Naive thymus-derived CD4-positive, alpha-beta T cell (primary cell): ENCODE results near the gene LIMS1. TPM values are rescaled to one million over a fixed set of nuclear protein-coding genes. Genes with fewer than 3 reads are reported as not detected.

Source experiments
- ATAC-seq: fragments of 150-1000 bp; cut with Tn5 transposase; 2 replicates; pipeline ENCODE4 v1.10.0; 2021; ENCODE audit warnings: mild to moderate bottlenecking, moderate library complexity
- CTCF ChIA-PET: fragments of 350-600 bp; sonication (Branson Sonifier 250); formaldehyde crosslinking; loops from one replicate; lab custom pipeline; 2021; ENCODE audit warnings: antibody characterized with exemption; lab: Charles Lee
- POLR2A ChIA-PET: fragments of 350-600 bp; sonication (Branson Sonifier 250); formaldehyde crosslinking; loops from one replicate; lab custom pipeline; 2021; ENCODE audit warnings: antibody characterized with exemption, inconsistent platforms; lab: Charles Lee
- DNase-seq, 9 donors: peaks; one replicate each; pipeline versions ENCODE4 v3.0.0 to v3.0.0-alpha.2; 2020 to 2022; ENCODE audit warnings: mixed read lengths in 1 of 9
- H3K27ac ChIP-seq: one replicate; pipeline ENCODE4 v1.7.0; 2013; ENCODE audit warnings: mild to moderate bottlenecking, low read depth, low read length, moderate library complexity
- H3K27me3 ChIP-seq, 2 donors: one replicate each; pipeline ENCODE4 v1.7.0; 2013; ENCODE audit warnings: low read length in 2 of 2, mild to moderate bottlenecking in 2 of 2, moderate library complexity in 2 of 2; ENCODE audit not compliant: control insufficient read depth in 2 of 2, insufficient read depth in 2 of 2
- H3K36me3 ChIP-seq, 3 experiments: 1 replicate in 2 of 3; 2 replicates in 1 of 3; pipeline ENCODE4 v1.7.0; 2013; ENCODE audit warnings: low read length in 3 of 3, mild to moderate bottlenecking in 3 of 3, moderate library complexity in 1 of 3; ENCODE audit not compliant: insufficient read depth in 3 of 3, control insufficient read depth in 2 of 3
- H3K4me1 ChIP-seq, 2 donors: one replicate each; pipeline ENCODE4 v1.7.0; 2013; ENCODE audit warnings: low read length in 2 of 2, mild to moderate bottlenecking in 2 of 2, moderate library complexity in 1 of 2; ENCODE audit not compliant: control insufficient read depth in 2 of 2, insufficient read depth in 2 of 2
- H3K4me3 ChIP-seq: 2 replicates; pipeline ENCODE4 v1.7.0; 2013; ENCODE audit warnings: mild to moderate bottlenecking, low read length
- H3K9me3 ChIP-seq, 3 experiments: 1 replicate in 2 of 3; 2 replicates in 1 of 3; pipeline ENCODE4 v1.7.0; 2013; ENCODE audit warnings: low read length in 3 of 3; ENCODE audit not compliant: control insufficient read depth in 2 of 3
- H3K27ac Mint-ChIP-seq, 9 donors: one replicate each; pipeline ENCODE4 v1.8.0; 2020 to 2022; ENCODE audit warnings: mixed read lengths in 9 of 9, mild to moderate bottlenecking in 8 of 9, moderate library complexity in 5 of 9, inconsistent platforms in 2 of 9
- H3K27me3 Mint-ChIP-seq, 5 donors: one replicate each; pipeline ENCODE4 v1.8.0; 2021 to 2022; ENCODE audit warnings: mixed read lengths in 5 of 5, mild to moderate bottlenecking in 1 of 5
- H3K36me3 Mint-ChIP-seq, 5 donors: one replicate each; pipeline ENCODE4 v1.8.0; 2020 to 2022; ENCODE audit warnings: mixed read lengths in 5 of 5, mild to moderate bottlenecking in 3 of 5, inconsistent platforms in 1 of 5
- H3K4me1 Mint-ChIP-seq, 7 donors: one replicate each; pipeline ENCODE4 v1.8.0; 2020 to 2022; ENCODE audit warnings: mixed read lengths in 7 of 7, mild to moderate bottlenecking in 3 of 7, inconsistent platforms in 1 of 7
- H3K4me3 Mint-ChIP-seq, 10 donors: one replicate each; pipeline ENCODE4 v1.8.0; 2020 to 2022; ENCODE audit warnings: mild to moderate bottlenecking in 10 of 10, mixed read lengths in 10 of 10, moderate library complexity in 6 of 10, inconsistent platforms in 2 of 10
- H3K9me3 Mint-ChIP-seq, 11 donors: one replicate each; pipeline ENCODE4 v1.8.0; 2020 to 2022; ENCODE audit warnings: mixed read lengths in 11 of 11, mild to moderate bottlenecking in 4 of 11, inconsistent platforms in 1 of 11, moderate library complexity in 1 of 11
- intact Hi-C, 2 donors: fragments of 100-400 bp; cut with micrococcal nuclease; formaldehyde crosslinking; loops; one replicate each; pipeline ENCODE4 v1.15.1; 2023
- polyA plus RNA-seq, 2 donors: library from polyadenylated mRNA; unstranded; fragments of 300-500 nt; fragmentation: Illumina TruSeq; gene quantifications; one replicate each; pipeline ENCODE4 v1.2.3, GENCODE V29; 2021
- total RNA-seq, 6 experiments: library from RNA in 5 of 6; stranded (reverse) in 5 of 6; gene quantifications; 1 replicate in 5 of 6; 2 replicates in 1 of 6; pipeline ENCODE4 v1.2.3 and lab custom pipeline; 2021 to 2026

The LIMS1 gene
- total and polyA plus RNA-seq, 7 experiments from 2014 or later, result 25.3 to 75.3 (median 53.5) TPM

DNA sequence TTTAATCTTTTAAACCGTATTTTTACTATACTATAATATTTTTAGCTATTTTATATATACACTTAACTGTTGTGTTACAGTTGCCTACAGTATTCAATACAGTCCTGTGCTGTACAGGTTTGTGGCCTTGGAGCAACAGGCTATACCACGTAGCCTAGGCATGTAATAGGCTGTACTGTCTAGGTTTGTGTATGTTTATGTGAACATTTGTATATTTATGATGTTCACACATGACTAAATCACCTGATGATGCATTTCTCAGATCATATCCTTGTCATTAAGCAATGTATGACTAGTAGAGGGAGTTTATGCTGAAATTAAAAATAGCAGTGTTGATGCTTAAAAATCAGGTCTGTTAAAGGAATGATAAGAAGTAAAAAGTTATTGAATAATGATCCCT lies 92.7 kb downstream of the LIMS1 start:
- H3K27ac ChIP-seq, result peak overlapping the region; percentile 39
- H3K4me1 ChIP-seq, result peaks cover 23 to 25% of the 10 kb centered on the region in 2 donors
- DNase-seq, result no peak
- intact Hi-C loops, result loop anchor here in 1 of 2 donors (1.0 to 2.0 kb wide), 2 partner anchors 8 to 14 kb away; no protein-coding TSS in a partner anchor
- peaks cover 0 to 30% (median 0%) of the 10 kb centered on the region in 5 donors for H3K36me3 Mint-ChIP-seq
- ChIA-PET POLR2A (no interaction called here), CTCF (interaction anchor here (0.5 to 3.9 kb wide), 2 partner anchors 10 to 138 kb away, joined by 3 to 18 read pairs; no protein-coding TSS in a partner anchor)
- no peaks in the 10 kb centered on the region for H3K36me3 ChIP-seq
- H3K27me3 Mint-ChIP-seq, result no peaks in the 10 kb centered on the region
- H3K9me3 ChIP-seq, result no peaks in the 10 kb centered on the region
- peak overlapping the region in 2 of 9 donors; percentile 38 to 82 for H3K27ac Mint-ChIP-seq
- peaks cover 48 to 86% (median 73%) of the 10 kb centered on the region in 7 donors for H3K4me1 Mint-ChIP-seq
- no peak overlapping the region for H3K4me3 ChIP-seq
- no peaks in the 10 kb centered on the region for H3K9me3 Mint-ChIP-seq
- ATAC-seq, result no peak
- no peaks in the 10 kb centered on the region for H3K27me3 ChIP-seq
- peak overlapping the region in 1 of 10 donors; percentile 32 for H3K4me3 Mint-ChIP-seq

DNA sequence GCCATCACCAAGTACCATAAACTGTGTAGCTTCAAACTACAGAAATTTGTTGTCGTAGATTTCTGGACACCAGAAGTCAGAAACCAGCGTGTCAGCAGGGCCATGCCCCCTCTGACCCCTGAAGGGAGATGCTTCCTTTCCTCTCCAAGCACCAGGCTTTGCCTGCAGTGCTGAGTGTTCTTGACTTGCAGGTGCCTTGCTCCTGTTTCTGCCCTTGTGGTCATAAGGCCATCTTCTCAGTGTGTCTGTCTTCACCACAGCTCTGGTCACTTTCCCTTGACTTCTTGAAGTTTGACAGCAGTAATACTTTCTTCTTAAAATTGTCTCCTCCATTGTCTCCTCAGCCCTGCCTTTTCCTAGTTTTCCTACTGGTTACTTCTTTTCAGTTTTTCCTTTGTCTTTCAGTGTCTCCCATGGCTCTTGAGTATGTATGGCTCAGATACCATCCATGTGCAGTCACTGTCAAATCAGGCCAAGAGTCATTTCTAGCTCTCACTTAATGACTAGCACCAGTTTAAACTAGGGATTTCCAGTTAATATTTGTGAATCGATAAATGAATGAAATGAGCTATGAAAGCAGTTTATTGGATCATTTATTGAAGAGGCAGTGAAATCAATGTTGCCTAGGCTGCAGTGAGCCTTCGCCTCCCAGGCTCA lies 93.8 kb downstream of the LIMS1 start:
- Histone ChIP-seq H3K36me3 (no peaks in the 10 kb centered on the region), H3K27me3 (no peaks in the 10 kb centered on the region), H3K27ac (no peak overlapping the region), H3K4me3 (no peak overlapping the region), H3K9me3 (no peaks in the 10 kb centered on the region), H3K4me1 (peaks cover 22 to 23% of the 10 kb centered on the region in 2 donors)
- peaks cover 44 to 86% (median 77%) of the 10 kb centered on the region in 7 donors for H3K4me1 Mint-ChIP-seq
- CTCF ChIA-PET, result interaction anchor here (0.5 to 3.9 kb wide), 2 partner anchors 9 to 206 kb away, joined by 5 to 18 read pairs; no protein-coding TSS in a partner anchor
- POLR2A ChIA-PET, result interaction anchor here (1.0 to 1.2 kb wide), 2 partner anchors 9 to 24 kb away, joined by 3 to 4 read pairs; no protein-coding TSS in a partner anchor
- no peak for DNase-seq
- peak overlapping the region in 8 of 9 donors; percentile 7 to 78 (median 70) for H3K27ac Mint-ChIP-seq
- H3K4me3 Mint-ChIP-seq, result peak overlapping the region in 6 of 10 donors; percentile 7 to 51 (median 16)
- no peak for ATAC-seq
- H3K36me3 Mint-ChIP-seq, result peaks cover 0 to 30% (median 0%) of the 10 kb centered on the region in 5 donors
- H3K27me3 Mint-ChIP-seq, result no peaks in the 10 kb centered on the region
- H3K9me3 Mint-ChIP-seq, result no peaks in the 10 kb centered on the region
- intact Hi-C loops, result loop anchor here in 1 of 2 donors (1.0 to 2.0 kb wide), 2 partner anchors 9 to 15 kb away; no protein-coding TSS in a partner anchor

DNA sequence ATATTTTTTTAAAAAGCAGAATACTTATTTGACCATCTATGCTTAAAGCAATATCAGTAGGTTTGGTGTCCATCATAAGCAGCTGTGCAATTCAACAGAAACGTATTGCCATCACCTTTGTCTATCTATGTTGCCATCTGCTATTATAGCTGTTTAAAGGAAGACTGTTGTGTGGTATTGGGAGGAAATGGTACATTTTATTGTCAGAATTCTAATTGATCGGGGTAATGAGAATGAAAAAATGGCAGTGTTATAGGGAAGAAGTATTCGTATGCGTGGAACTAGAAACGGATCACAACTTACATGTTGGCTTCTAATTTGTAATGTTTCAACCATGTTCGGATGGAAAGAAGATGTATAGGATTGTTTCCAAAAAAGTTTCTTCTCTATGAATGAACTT lies 94.7 kb downstream of the LIMS1 start:
- peak overlapping the region; percentile 0 to 65 (median 37) for H3K4me3 Mint-ChIP-seq

DNA sequence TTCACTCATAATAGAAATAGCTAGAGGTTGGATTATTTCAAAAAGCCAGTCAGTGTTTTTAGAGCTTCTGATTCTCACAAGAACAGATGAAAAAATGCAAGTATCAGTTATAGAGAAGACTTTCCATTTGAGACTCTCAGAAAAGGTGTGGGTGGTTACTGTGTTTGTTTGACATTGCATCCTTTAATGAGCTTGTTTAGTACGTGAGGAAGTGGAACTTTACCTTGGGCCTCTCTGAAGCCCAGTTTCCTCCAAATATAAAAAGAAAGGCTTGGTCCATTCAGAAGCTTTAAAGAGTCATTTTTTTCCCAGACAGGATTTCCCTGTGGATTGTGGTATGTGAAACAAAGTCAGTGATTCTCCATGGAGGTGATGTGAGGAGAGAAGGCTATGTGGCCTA lies 95.1 kb downstream of the LIMS1 start:
- Mint-ChIP-seq H3K4me1 (peaks cover 38 to 86% (median 74%) of the 10 kb centered on the region in 7 donors), H3K27ac (peak overlapping the region; percentile 32 to 83 (median 76)), H3K36me3 (peaks cover 0 to 27% (median 0%) of the 10 kb centered on the region in 5 donors), H3K27me3 (no peaks in the 10 kb centered on the region), H3K9me3 (no peaks in the 10 kb centered on the region), H3K4me3 (peak overlapping the region in 8 of 10 donors; percentile 1 to 65 (median 42))
- H3K27ac ChIP-seq, result peak overlapping the region; percentile 39
- peaks cover 14 to 22% of the 10 kb centered on the region in 2 donors for H3K4me1 ChIP-seq
- no peaks in the 10 kb centered on the region for H3K27me3 ChIP-seq
- no peaks in the 10 kb centered on the region for H3K9me3 ChIP-seq
- no peaks in the 10 kb centered on the region for H3K36me3 ChIP-seq
- DNase-seq (no peak), ATAC-seq (peak; percentile 54)
- ChIA-PET CTCF (interaction anchor here (0.6 to 3.9 kb wide), 5 partner anchors 8 to 23 kb away, joined by 3 to 18 read pairs (median 4); no protein-coding TSS in a partner anchor), POLR2A (interaction anchor here (0.8 to 1.8 kb wide), 6 partner anchors 9 to 18 kb away, joined by 3 to 6 read pairs (median 4); no protein-coding TSS in a partner anchor)
- intact Hi-C loops, result loop anchor here in 1 of 2 donors (1.0 kb wide), 1 partner anchor 8 kb away; no protein-coding TSS in a partner anchor
- no peak overlapping the region for H3K4me3 ChIP-seq

More for the DNA sequence above, 94.7 kb downstream of the LIMS1 start:
- POLR2A ChIA-PET, result interaction anchor here (0.8 to 1.2 kb wide), 5 partner anchors 8 to 18 kb away, joined by 3 to 6 read pairs (median 4); no protein-coding TSS in a partner anchor
- Histone ChIP-seq H3K4me3 (no peak overlapping the region), H3K9me3 (no peaks in the 10 kb centered on the region), H3K27ac (peak overlapping the region; percentile 39), H3K27me3 (no peaks in the 10 kb centered on the region), H3K36me3 (no peaks in the 10 kb centered on the region), H3K4me1 (peaks cover 17 to 22% of the 10 kb centered on the region in 2 donors)
- intact Hi-C loops, result loop anchor here in 1 of 2 donors (1.0 kb wide), 1 partner anchor 8 kb away; no protein-coding TSS in a partner anchor
- H3K4me1 Mint-ChIP-seq, result peaks cover 40 to 86% (median 74%) of the 10 kb centered on the region in 7 donors
- no peaks in the 10 kb centered on the region for H3K9me3 Mint-ChIP-seq
- DNase-seq (no peak), ATAC-seq (no peak)
- peaks cover 0 to 27% (median 0%) of the 10 kb centered on the region in 5 donors for H3K36me3 Mint-ChIP-seq
- H3K27ac Mint-ChIP-seq, result peak overlapping the region; percentile 32 to 83 (median 76)
- H3K27me3 Mint-ChIP-seq, result no peaks in the 10 kb centered on the region
- CTCF ChIA-PET, result interaction anchor here (0.8 to 3.9 kb wide), 4 partner anchors 8 to 22 kb away, joined by 3 to 18 read pairs (median 4); no protein-coding TSS in a partner anchor

DNA sequence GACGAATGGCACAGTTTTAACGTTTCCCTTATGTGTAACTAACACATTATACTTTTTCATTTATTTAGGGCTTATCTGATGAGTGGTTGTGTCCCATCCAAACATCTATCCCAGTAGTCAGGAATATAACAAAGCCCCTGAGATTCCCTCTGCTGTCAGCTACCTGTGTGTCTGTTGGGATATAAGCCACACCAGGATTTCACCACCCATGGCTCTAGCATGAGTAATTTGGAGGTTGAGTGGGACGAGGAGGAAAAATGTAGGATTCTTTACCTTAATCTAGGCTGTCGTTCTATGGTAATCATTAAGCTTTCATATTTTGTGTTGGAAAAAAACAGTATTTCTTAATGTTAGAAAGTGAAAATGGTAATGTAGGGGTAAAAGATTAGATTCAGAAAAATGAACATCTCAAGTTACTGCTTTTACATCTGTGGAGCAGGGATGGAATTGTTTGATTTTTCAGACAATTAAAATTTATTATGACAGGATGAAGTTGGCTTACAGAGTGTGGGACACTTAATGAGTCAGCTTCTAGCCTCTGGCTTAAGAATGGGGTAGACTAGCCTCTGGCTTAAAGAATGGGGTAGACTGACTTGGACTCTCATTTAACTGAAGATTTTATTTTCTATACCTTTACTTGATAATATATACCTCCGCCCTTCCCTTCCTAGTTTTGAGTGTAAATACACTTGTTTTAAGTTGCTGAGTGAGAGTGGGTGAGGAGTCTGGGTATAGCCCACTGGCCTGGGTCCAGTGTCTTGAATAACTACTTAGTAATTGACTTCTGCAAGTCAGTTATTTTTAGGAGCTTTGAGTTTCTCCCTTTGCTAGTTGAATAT lies 96.5 kb downstream of the LIMS1 start:
- no peak overlapping the region for H3K27ac ChIP-seq
- Mint-ChIP-seq H3K27me3 (no peaks in the 10 kb centered on the region), H3K4me3 (peak overlapping the region in 2 of 10 donors; percentile 6 to 27), H3K27ac (peak overlapping the region in 5 of 9 donors; percentile 12 to 83 (median 77)), H3K4me1 (peaks cover 32 to 83% (median 76%) of the 10 kb centered on the region in 7 donors), H3K36me3 (peaks cover 0 to 28% (median 0%) of the 10 kb centered on the region in 5 donors), H3K9me3 (no peaks in the 10 kb centered on the region)
- POLR2A ChIA-PET, result interaction anchor here (1.3 to 1.8 kb wide), 4 partner anchors 8 to 16 kb away, joined by 3 to 6 read pairs (median 6); no protein-coding TSS in a partner anchor
- CTCF ChIA-PET, result interaction anchor here (0.7 kb wide), 1 partner anchor 16 kb away, joined by 3 read pairs; no protein-coding TSS in a partner anchor
- H3K4me1 ChIP-seq, result peaks cover 14 to 15% of the 10 kb centered on the region in 2 donors
- DNase-seq (no peak), ATAC-seq (no peak)
- H3K9me3 ChIP-seq, result no peaks in the 10 kb centered on the region
- no peaks in the 10 kb centered on the region for H3K27me3 ChIP-seq
- intact Hi-C loops, result no loop called here
- H3K36me3 ChIP-seq, result no peaks in the 10 kb centered on the region
- H3K4me3 ChIP-seq, result no peak overlapping the region
